ENCODE results near the gene ZNF839. TPM values are rescaled to one million over a fixed set of nuclear protein-coding genes. Genes with fewer than 3 reads are reported as not detected.

Gene ZNF839
- total RNA-seq, 1 experiment from 2014 or later: 23.0 TPM

GRCh38 chr14:102330806-102331205 is 11.3 kb downstream of the ZNF839 start:
- H3K9me3 Mint-ChIP-seq (ENCODE audit: unreplicated experiment): no peaks in the 10 kb centered on the region
- intact Hi-C loops (cut with micrococcal nuclease): no loop called here
- DNase-seq (ENCODE audit: unreplicated experiment): no peak
- H3K27me3 Mint-ChIP-seq (ENCODE audit: insufficient read depth, unreplicated experiment): no peaks in the 10 kb centered on the region
- POLR2A ChIA-PET: no interaction called here
- no peak overlapping the region for H3K4me3 Mint-ChIP-seq (ENCODE audit: unreplicated experiment)
- no peaks in the 10 kb centered on the region for H3K4me1 Mint-ChIP-seq (ENCODE audit: insufficient read depth, unreplicated experiment)
- no TSS peak for BruUV-seq (replicated peaks)
- CTCF ChIA-PET: no interaction called here
- H3K27ac Mint-ChIP-seq (ENCODE audit: low read depth, unreplicated experiment): no peak overlapping the region
- peaks cover 27% of the 10 kb centered on the region for H3K36me3 Mint-ChIP-seq (ENCODE audit: insufficient read depth, unreplicated experiment)
- TF ChIP-seq CTCF (IDR thresholded peaks at IDR 0.05; ENCODE audit: unreplicated experiment): no peak

- intact Hi-C loops (cut with micrococcal nuclease): no loop called here
- Mint-ChIP-seq H3K27me3 (ENCODE audit: insufficient read depth, unreplicated experiment) (no peaks in the 10 kb centered on the region), H3K27ac (ENCODE audit: low read depth, unreplicated experiment) (no peak overlapping the region), H3K9me3 (ENCODE audit: unreplicated experiment) (no peaks in the 10 kb centered on the region), H3K4me3 (ENCODE audit: unreplicated experiment) (no peak overlapping the region), H3K4me1 (ENCODE audit: insufficient read depth, unreplicated experiment) (no peaks in the 10 kb centered on the region), H3K36me3 (ENCODE audit: insufficient read depth, unreplicated experiment) (peaks cover 39% of the 10 kb centered on the region)
- POLR2A ChIA-PET: interaction anchor here (0.6 to 1.4 kb wide), 2 partner anchors 11 to 170 kb away, joined by 3 to 4 read pairs; no protein-coding TSS in a partner anchor
- BruUV-seq (replicated peaks): no TSS peak
- CTCF ChIA-PET: interaction anchor here (0.6 to 0.9 kb wide), 3 partner anchors 15 to 94 kb away, joined by 3 to 5 read pairs (median 4); no protein-coding TSS in a partner anchor
- TF ChIP-seq CTCF (IDR thresholded peaks at IDR 0.05; ENCODE audit: unreplicated experiment): no peak
- DNase-seq (ENCODE audit: unreplicated experiment): no peak
Measured at GRCh38 chr14:102333390-102333789, 13.8 kb downstream of the ZNF839 start.

DNA sequence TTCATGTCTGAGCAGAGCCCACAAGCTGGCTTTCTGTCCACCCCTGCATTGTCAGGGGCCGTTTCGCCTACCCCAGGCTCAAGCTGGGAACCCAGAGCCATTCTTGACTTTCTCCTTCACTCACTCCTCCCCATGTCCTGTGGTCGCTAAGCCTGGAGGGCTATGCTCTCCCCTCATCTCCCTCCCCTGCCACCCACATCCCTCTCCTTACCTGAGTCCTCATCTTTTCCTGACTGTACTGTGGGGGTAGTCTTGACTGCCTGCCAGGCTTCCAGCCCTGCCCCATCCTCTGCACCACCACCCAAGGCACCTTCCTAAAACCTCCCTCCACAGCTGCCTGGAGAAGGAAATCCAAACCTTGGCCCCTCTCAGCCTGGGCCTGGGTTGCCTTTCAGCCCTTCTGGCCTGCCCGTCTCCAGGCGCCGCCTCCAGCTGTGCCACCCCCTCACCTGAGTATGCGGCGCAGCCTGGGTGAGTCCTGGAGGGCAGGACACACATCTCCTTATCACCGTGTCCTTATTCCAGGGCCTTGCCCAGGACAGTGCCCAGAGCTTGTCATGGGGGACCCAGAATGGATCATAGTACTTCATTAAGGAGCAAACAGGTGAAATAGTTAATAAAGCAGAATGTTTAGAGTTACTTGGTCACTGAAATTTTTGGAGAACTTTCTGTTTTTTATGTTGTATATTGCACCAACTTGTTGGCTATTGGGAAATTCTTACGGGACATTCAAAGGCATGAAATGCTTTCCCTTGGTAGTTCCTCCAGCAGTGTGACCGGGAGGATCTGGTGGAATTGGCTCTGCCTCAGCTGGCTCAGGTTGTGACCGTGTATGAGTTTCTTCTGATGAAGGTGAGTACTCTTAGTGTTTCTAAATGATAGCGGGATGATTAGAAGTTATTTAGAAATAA is 14.5 kb downstream of the ZNF839 start:
- intact Hi-C loops (cut with micrococcal nuclease): no loop called here
- no peak overlapping the region for H3K27ac Mint-ChIP-seq (ENCODE audit: low read depth, unreplicated experiment)
- DNase-seq (ENCODE audit: unreplicated experiment): no peak
- POLR2A ChIA-PET: interaction anchor here (1.1 to 1.4 kb wide), 2 partner anchors 12 to 13 kb away, joined by 4 to 5 read pairs; no protein-coding TSS in a partner anchor
- CTCF ChIA-PET: interaction anchor here (0.7 to 1.6 kb wide), 2 partner anchors 11 to 18 kb away, joined by 3 to 5 read pairs; no protein-coding TSS in a partner anchor
- no peaks in the 10 kb centered on the region for H3K27me3 Mint-ChIP-seq (ENCODE audit: insufficient read depth, unreplicated experiment)
- peaks cover 41% of the 10 kb centered on the region for H3K36me3 Mint-ChIP-seq (ENCODE audit: insufficient read depth, unreplicated experiment)
- no peak for TF ChIP-seq CTCF (IDR thresholded peaks at IDR 0.05; ENCODE audit: unreplicated experiment)
- no peaks in the 10 kb centered on the region for H3K9me3 Mint-ChIP-seq (ENCODE audit: unreplicated experiment)
- H3K4me3 Mint-ChIP-seq (ENCODE audit: unreplicated experiment): no peak overlapping the region
- BruUV-seq (replicated peaks): no TSS peak
- no peaks in the 10 kb centered on the region for H3K4me1 Mint-ChIP-seq (ENCODE audit: insufficient read depth, unreplicated experiment)

DNA sequence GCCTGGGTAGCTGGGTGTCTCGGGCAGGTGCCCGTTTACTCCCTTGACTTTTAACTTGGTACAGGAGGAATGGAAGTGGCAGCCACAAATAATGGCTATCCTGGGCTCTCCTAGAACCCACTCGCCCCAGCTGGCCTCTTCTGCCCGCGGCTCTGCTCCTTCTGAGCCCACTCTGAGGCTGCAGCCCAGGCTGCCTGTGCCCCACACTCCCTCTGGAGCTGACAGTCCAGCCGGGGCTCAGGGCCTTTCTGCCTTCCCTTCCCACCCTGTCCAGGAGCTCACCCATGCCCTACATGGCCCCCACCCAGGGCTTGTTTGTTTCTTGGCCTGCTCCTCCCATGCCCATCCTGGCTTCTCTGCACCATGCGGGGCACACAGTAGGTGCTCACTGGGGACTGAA is 15.6 kb downstream of the ZNF839 start:
- Mint-ChIP-seq H3K27ac (ENCODE audit: low read depth, unreplicated experiment) (no peak overlapping the region), H3K4me1 (ENCODE audit: insufficient read depth, unreplicated experiment) (no peaks in the 10 kb centered on the region), H3K4me3 (ENCODE audit: unreplicated experiment) (no peak overlapping the region), H3K9me3 (ENCODE audit: unreplicated experiment) (no peaks in the 10 kb centered on the region), H3K27me3 (ENCODE audit: insufficient read depth, unreplicated experiment) (no peaks in the 10 kb centered on the region), H3K36me3 (ENCODE audit: insufficient read depth, unreplicated experiment) (peaks cover 42% of the 10 kb centered on the region)
- no peak for TF ChIP-seq CTCF (IDR thresholded peaks at IDR 0.05; ENCODE audit: unreplicated experiment)
- CTCF ChIA-PET: interaction anchor here (1.6 kb wide), 1 partner anchor 12 kb away, joined by 5 read pairs; no protein-coding TSS in a partner anchor
- no peak for DNase-seq (ENCODE audit: unreplicated experiment)
- no TSS peak for BruUV-seq (replicated peaks)
- intact Hi-C loops (cut with micrococcal nuclease): no loop called here
- POLR2A ChIA-PET: interaction anchor here (1.1 kb wide), 2 partner anchors 11 to 14 kb away, joined by 5 read pairs; no protein-coding TSS in a partner anchor

Data from MCF 10A (cell line).